SK-N-MC (cell line): ENCODE results near the gene ABLIM1.

Experiments
- EZH2 ChIP-seq: fragments of 200-600 bp; sonication (generic); IDR thresholded peaks from one replicate; pipeline ENCODE4 v1.6.1; 2017; ENCODE audit warnings: antibody characterized with exemption
- POLR2AphosphoS5 ChIP-seq: IDR thresholded peaks from 2 replicates; pipeline ENCODE4 v1.6.1; 2012; ENCODE audit warnings: mild to moderate bottlenecking, low read depth, low read length, borderline replicate concordance

GRCh38 chr10:114525368-114525949 is 132.6 kb downstream of the ABLIM1 start:
- TF ChIP-seq EZH2 = no peak
- no peak for TF ChIP-seq POLR2AphosphoS5
